ENCODE data around the gene HTR1A. TPM values are rescaled to one million over a fixed set of nuclear protein-coding genes. Genes with fewer than 3 reads are reported as not detected.

Gene HTR1A
- total RNA-seq, 4 donors from 2014 or later: not detected

DNA sequence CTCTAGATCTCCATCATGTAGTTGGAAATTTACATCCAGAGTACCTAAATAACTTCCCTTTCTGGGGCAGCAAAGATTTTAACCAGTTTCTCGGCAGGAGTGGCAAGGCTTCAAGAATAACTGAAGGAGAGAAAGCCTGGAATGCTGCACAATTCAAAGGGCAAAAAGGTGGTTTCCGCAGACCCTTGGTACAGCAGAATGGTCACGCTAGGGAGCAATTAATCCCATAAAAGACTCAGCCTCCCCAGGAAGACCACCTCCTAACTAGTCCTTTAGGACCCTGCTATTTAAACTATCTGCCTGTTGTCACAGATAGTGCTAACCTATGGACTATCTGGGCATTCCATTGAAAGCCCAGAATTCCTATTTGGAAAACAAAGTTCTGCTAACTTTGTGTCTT lies 3.6 kb downstream of the HTR1A start:
- no peak overlapping the region for H3K27ac ChIP-seq
- no peak for DNase-seq
- TF ChIP-seq, protein P1, sequence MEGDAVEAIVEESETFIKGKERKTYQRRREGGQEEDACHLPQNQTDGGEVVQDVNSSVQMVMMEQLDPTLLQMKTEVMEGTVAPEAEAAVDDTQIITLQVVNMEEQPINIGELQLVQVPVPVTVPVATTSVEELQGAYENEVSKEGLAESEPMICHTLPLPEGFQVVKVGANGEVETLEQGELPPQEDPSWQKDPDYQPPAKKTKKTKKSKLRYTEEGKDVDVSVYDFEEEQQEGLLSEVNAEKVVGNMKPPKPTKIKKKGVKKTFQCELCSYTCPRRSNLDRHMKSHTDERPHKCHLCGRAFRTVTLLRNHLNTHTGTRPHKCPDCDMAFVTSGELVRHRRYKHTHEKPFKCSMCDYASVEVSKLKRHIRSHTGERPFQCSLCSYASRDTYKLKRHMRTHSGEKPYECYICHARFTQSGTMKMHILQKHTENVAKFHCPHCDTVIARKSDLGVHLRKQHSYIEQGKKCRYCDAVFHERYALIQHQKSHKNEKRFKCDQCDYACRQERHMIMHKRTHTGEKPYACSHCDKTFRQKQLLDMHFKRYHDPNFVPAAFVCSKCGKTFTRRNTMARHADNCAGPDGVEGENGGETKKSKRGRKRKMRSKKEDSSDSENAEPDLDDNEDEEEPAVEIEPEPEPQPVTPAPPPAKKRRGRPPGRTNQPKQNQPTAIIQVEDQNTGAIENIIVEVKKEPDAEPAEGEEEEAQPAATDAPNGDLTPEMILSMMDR (IDR thresholded peaks at IDR 0.05): no peak
- H3K4me1 ChIP-seq: no peaks in the 10 kb centered on the region
- no peaks in the 10 kb centered on the region for H3K36me3 ChIP-seq
- H3K27me3 ChIP-seq: peaks cover 0 to 4% of the 10 kb centered on the region in 2 donors
- H3K9me3 ChIP-seq: peaks cover 0 to 4% (median 0%) of the 10 kb centered on the region in 4 donors
- H3K4me3 ChIP-seq: no peak overlapping the region

DNA sequence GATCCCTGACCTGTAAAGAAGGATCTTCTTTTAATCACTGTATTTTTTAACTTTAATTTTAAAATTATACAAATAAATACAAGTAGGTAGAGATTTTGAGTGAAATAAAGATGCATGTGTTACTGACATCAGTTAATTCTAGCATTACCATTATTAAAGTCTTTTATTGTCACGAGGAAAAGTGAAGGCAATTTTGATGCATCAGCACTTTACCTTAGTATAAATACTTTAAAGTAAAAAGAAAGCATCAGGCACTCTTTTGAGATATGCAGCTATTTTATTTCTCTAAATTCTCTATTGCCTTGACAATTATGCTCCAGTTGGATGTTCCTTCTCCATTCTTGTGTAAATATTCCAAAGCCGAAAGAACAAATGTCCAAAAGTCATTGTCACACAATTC lies 4.6 kb downstream of the HTR1A start:
- Histone ChIP-seq H3K4me3 (no peak overlapping the region), H3K4me1 (no peaks in the 10 kb centered on the region), H3K27ac (no peak overlapping the region), H3K36me3 (no peaks in the 10 kb centered on the region), H3K27me3 (peaks cover 0 to 4% of the 10 kb centered on the region in 2 donors), H3K9me3 (peaks cover 0 to 4% (median 0%) of the 10 kb centered on the region in 4 donors)
- TF ChIP-seq, protein P1 (IDR thresholded peaks at IDR 0.05): no peak
- TF ChIP-seq POLR2A (IDR thresholded peaks at IDR 0.05): no peak
- no peak for DNase-seq

DNA sequence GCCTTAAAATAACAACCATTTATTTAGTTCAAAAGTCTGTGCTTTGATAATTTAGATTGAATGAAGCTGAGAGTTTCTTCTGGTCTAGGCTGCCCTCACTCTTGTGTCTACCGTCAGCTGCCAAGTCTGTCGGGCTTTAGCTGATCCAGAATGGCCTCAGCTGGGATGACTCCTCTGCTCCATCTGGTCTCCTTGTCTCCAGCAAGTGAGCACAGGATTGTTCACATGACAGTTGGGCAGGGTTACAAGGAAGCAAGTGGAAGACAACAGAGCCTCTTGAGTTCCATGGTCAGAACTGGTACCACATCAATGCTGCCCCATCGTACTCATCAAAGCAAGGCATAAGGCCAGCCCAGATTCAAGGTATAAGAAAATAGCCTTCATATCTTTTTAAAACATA lies 9.0 kb downstream of the HTR1A start:
- Histone ChIP-seq H3K4me1 (no peaks in the 10 kb centered on the region), H3K9me3 (no peaks in the 10 kb centered on the region), H3K27me3 (no peaks in the 10 kb centered on the region), H3K4me3 (no peak overlapping the region), H3K27ac (no peak overlapping the region), H3K36me3 (no peaks in the 10 kb centered on the region)
- no peak for DNase-seq
- TF ChIP-seq, protein P1 (IDR thresholded peaks at IDR 0.05): no peak

DNA sequence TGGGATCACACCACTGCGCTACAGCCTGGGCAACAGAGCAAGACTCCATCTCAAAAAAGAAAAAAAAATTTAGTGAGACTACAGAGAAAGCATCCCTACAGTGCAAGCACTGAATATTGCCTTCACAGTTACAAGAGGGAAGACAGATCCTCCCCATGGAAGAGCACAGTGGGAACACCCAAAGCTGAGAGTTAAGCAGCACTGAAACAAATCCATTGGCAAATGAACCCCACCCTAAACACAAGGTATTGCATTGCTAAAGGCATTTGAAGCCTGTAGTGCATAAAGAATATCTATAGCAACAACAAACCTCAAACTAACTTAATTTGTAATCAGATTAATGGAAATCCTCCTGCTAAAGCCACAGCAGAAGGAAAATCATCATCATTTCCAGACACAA lies 27.1 kb downstream of the HTR1A start:
- Histone ChIP-seq H3K4me1 (no peaks in the 10 kb centered on the region), H3K27ac (no peak overlapping the region), H3K9me3 (no peaks in the 10 kb centered on the region), H3K4me3 (no peak overlapping the region), H3K36me3 (no peaks in the 10 kb centered on the region), H3K27me3 (no peaks in the 10 kb centered on the region)
- TF ChIP-seq, protein P1 (IDR thresholded peaks at IDR 0.05): no peak
- TF ChIP-seq POLR2A (IDR thresholded peaks at IDR 0.05): no peak
- DNase-seq: no peak

DNA sequence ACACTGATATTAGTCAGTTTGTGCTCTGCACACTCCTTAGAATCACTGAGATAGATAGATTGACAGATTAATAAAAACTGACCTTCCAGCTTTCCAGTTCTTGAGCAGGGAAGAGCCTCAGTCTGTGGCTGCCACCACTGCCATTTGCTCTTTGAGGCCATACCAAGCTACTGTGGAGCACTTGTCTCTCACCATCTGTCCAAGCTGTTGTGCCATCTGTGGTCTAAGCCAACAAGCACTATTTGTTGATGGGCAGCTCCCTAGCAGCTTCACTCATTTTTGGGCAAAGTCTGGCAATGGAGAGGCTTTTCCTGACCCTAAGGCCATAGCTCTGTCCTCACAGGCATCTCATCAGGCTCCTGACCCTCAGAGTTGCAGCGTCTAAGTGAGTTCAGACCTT lies 30.4 kb downstream of the HTR1A start:
- no peaks in the 10 kb centered on the region for H3K36me3 ChIP-seq
- no peak for TF ChIP-seq POLR2A (IDR thresholded peaks at IDR 0.05)
- TF ChIP-seq, protein P1 (IDR thresholded peaks at IDR 0.05): no peak
- H3K27ac ChIP-seq: no peak overlapping the region
- H3K9me3 ChIP-seq: no peaks in the 10 kb centered on the region
- DNase-seq: no peak
- H3K4me1 ChIP-seq: no peaks in the 10 kb centered on the region
- no peak overlapping the region for H3K4me3 ChIP-seq
- H3K27me3 ChIP-seq: no peaks in the 10 kb centered on the region

DNA sequence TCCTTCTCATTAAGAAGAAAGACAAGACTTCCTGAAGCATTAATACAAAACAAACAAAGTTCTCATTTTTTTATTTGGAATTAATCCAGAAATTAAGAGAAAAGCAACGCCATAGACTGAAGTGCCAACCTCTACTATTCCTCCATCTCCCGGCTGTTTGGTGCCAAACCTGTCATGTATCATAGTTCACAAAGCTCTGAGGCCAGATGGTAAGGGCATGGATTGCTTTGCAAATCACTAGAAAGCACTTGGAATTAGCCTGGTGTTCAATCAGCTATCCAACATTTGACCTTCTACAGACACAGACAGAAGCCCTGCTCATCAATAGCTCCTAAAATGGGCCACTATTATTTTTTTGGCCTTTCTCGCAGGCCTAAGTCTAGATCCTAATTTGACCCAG lies 33.8 kb downstream of the HTR1A start:
- Histone ChIP-seq H3K9me3 (no peaks in the 10 kb centered on the region), H3K4me3 (no peak overlapping the region), H3K27ac (no peak overlapping the region), H3K27me3 (no peaks in the 10 kb centered on the region), H3K36me3 (no peaks in the 10 kb centered on the region), H3K4me1 (no peaks in the 10 kb centered on the region)
- DNase-seq: no peak
- no peak for TF ChIP-seq POLR2A (IDR thresholded peaks at IDR 0.05)
- TF ChIP-seq, protein P1 (IDR thresholded peaks at IDR 0.05): no peak

Data from Peyer's patch (tissue), 4 donors.